Body of pancreas (tissue), 4 donors: ENCODE data around the gene CCDC201.
"Not testable (repeated sequence)": the region's sequence is repeated elsewhere in the genome, so short reads cannot be mapped to it uniquely, and the experiment has no call there.

ENCODE experiments used
- POLR2A ChIP-seq, 3 donors: fragments of 450-650 bp; IDR thresholded peaks; one replicate each; pipeline ENCODE4 v1.6.1; 2016; ENCODE audit warnings: antibody characterized with exemption in 3 of 3, mild to moderate bottlenecking in 2 of 3
- TF ChIP-seq, protein P1 (sequence below), 7 experiments: fragments of 450-650 bp in 4 of 7; fragments of 200-600 bp in 3 of 7; sonication (generic) in 3 of 7; IDR thresholded peaks; one replicate each; pipeline ENCODE4 v1.5.1; 2016 to 2019; ENCODE audit warnings: antibody characterized with exemption in 7 of 7

DNA sequence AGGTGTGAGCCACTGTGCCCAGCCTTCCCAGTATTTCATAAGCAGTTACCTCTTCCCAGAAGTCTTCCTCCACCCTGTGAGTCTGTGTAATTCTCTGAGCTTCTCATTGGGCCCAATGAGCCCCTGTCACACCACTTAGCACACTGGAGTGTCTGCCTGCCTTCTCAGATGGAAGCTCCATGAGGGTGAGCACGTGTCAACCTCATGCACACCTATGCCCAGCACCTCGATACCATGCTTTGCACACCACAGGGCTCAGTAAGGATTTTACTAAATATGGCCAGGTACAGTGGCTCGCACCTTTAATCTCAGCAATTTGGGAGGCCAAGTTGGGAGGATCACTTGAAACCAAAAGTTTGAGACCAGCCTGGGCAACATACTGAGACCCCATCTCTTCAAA, 46.3 kb downstream of the CCDC201 start:
- TF ChIP-seq, protein P1, sequence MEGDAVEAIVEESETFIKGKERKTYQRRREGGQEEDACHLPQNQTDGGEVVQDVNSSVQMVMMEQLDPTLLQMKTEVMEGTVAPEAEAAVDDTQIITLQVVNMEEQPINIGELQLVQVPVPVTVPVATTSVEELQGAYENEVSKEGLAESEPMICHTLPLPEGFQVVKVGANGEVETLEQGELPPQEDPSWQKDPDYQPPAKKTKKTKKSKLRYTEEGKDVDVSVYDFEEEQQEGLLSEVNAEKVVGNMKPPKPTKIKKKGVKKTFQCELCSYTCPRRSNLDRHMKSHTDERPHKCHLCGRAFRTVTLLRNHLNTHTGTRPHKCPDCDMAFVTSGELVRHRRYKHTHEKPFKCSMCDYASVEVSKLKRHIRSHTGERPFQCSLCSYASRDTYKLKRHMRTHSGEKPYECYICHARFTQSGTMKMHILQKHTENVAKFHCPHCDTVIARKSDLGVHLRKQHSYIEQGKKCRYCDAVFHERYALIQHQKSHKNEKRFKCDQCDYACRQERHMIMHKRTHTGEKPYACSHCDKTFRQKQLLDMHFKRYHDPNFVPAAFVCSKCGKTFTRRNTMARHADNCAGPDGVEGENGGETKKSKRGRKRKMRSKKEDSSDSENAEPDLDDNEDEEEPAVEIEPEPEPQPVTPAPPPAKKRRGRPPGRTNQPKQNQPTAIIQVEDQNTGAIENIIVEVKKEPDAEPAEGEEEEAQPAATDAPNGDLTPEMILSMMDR (IDR thresholded peaks at IDR 0.05): not testable (repeated sequence)
- not testable (repeated sequence) for TF ChIP-seq POLR2A (IDR thresholded peaks at IDR 0.05)
